Neural progenitor cell (in vitro differentiated cells): ENCODE measurements around the gene MIB1.

Experiments
- EZH2 ChIP-seq: fragments of 200-600 bp; sonication (generic); IDR thresholded peaks from 2 replicates; pipeline ENCODE4 v1.6.1; 2017; ENCODE audit warnings: antibody characterized with exemption, mild to moderate bottlenecking, moderate library complexity
- EZH2phosphoT487 ChIP-seq: fragments of 200-600 bp; sonication (generic); IDR thresholded peaks from 2 replicates; pipeline ENCODE4 v1.6.1; 2017; ENCODE audit warnings: antibody characterized with exemption
- TF ChIP-seq, protein P1 (sequence below): fragments of 200-600 bp; sonication (generic); IDR thresholded peaks from 2 replicates; pipeline ENCODE4 v1.5.1; 2017; ENCODE audit warnings: antibody characterized with exemption, mild to moderate bottlenecking

DNA sequence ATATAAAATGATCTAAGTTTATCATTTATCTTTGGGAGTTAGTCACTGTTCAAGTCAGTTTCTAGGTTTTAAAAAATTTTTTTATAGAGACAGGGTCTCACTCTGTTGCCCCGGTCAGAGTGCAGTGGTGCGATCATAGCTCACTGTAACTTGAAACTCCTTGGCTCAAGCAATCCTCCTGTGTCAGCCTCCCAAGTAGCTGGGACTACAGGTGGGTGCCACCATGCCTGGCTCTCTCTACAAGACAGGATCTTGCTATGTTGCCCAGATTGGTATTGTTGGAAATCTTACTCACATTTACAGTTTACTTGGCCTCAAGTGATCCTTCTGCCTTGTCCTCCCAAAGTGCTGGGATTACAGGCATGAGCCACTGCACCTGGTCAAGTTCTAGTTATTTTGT, 74.5 kb downstream of the MIB1 start:
- TF ChIP-seq EZH2 (no peak), EZH2phosphoT487 (no peak)
- TF ChIP-seq, protein P1, sequence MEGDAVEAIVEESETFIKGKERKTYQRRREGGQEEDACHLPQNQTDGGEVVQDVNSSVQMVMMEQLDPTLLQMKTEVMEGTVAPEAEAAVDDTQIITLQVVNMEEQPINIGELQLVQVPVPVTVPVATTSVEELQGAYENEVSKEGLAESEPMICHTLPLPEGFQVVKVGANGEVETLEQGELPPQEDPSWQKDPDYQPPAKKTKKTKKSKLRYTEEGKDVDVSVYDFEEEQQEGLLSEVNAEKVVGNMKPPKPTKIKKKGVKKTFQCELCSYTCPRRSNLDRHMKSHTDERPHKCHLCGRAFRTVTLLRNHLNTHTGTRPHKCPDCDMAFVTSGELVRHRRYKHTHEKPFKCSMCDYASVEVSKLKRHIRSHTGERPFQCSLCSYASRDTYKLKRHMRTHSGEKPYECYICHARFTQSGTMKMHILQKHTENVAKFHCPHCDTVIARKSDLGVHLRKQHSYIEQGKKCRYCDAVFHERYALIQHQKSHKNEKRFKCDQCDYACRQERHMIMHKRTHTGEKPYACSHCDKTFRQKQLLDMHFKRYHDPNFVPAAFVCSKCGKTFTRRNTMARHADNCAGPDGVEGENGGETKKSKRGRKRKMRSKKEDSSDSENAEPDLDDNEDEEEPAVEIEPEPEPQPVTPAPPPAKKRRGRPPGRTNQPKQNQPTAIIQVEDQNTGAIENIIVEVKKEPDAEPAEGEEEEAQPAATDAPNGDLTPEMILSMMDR, result no peak
